D341Med (cell line): ENCODE data around the gene HEXIM1.
"Not testable (repeated sequence)": the region's sequence is repeated elsewhere in the genome, so short reads cannot be mapped to it uniquely, and the experiment has no call there.

Experiments used
- DNase-seq: peaks from one replicate; pipeline ENCODE4 v3.0.0; 2012; ENCODE audit warnings: low spot score

HEXIM1 gene

DNA sequence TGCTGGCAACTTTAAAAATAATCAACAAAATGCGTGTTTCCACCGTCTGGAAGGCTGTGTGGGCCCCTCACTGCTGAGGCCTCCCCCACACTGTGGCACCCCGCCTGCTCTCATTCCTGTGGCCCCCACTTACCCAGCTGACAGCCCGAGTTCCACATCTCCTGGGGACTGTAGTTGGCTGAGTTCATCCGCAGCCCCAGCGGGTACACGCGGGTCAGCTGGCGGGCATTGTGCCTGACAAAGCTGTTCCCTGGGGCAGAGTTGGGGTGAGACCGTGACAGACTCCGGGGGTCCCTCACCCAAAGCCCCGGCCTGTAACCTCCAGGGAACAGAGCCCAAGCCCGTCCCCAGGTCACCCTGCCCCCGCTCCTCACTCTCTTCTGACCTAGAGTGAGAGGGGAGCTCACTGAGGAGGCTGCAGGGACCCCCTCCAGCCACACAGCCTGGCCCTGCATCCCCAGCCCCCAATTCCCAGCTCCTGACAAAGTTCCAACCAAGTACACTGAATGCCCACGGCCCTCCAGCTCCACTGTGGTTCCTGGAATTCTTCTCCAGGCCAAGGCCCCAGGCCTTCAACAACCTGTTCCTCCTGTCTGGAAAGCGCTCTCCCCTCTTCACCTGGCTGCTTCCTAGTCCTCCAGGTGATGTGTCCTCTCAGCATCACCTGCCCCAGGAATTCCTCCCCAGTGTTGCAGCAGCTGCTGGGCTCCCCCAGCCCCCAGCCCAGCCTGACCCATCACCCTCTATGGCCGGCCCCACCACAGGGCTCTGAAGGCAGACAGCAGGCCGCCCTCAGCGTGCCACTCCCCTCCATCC is 34.0 kb upstream of the HEXIM1 start:
- no peak for DNase-seq

DNA sequence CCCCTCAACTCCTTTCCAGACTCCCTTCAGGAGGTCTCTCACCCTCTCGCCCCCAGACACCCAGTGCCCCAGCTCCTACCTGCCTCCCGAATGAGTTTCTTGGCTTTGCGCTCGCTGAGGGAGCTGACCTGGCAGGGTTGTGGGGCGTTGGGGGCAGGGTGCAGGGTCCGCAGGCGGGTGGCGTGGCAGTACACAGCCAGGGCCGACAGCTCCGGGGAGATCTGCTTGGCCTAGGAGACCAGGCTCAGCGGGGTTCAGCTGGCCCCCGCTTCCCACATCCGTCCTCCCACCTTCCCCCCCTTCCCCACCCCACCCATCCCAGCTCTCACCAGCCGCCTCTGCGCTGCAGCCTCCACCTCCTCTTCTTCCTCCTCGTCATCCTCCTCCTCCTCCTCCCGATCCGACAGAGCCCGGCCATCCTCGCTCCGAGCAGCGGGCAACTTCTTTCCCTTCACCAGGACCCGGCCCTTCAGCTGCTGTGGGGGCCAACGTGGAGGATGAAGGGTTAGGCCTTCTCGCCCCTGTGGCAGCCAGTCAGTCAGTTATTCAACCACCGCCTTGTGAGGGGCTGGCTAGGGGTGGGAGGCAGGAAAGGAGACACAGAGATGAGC is 33.2 kb upstream of the HEXIM1 start:
- DNase-seq = no peak

DNA sequence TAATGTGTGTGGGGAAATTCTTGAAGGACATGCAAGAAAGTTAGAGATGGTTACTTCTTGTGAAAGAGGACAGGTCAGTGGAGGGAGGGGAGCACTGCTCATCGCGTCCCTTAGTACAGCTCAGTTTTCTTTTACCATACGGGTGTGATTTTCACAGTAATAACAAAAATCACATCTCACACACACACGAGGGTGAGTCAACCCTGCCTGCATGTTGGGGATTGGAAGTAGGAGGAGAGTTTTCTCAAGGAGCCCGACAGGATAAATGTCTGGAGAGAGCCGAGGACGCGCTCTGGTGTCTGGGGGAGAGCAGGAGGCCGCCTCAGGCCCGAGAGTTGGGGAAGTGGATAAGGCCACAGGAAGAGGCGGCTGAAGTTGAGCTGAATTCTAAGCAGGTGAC is 32.4 kb upstream of the HEXIM1 start:
- no peak for DNase-seq

DNA sequence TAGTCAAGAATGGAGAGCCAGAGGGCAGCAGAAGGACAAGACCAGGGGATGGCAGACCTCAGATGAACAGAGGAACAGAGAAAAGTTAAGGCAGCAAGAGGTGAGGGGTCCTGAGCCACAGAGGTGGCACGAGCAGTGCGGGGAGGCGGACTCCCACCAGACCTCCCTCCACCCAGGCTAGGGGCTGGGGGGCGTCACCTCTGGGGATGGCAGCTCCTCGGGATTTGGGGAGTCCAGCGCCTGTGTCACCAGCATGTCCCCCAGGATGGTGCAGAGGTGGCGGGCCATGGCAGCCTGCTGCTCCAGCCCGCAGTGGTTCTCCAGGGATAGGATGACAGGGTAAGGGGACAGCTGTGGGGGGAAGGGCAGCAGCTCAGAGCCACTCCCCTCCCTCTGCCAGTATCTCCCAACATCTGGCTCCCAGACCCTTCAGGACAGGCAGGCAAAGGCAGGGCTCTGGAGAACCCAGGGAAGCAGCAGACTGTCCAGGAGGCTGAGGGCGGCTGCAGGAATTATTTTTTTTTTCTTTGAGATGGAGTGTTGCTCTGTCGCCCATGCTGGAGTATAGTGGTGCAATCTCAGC is 31.8 kb upstream of the HEXIM1 start:
- DNase-seq = no peak

DNA sequence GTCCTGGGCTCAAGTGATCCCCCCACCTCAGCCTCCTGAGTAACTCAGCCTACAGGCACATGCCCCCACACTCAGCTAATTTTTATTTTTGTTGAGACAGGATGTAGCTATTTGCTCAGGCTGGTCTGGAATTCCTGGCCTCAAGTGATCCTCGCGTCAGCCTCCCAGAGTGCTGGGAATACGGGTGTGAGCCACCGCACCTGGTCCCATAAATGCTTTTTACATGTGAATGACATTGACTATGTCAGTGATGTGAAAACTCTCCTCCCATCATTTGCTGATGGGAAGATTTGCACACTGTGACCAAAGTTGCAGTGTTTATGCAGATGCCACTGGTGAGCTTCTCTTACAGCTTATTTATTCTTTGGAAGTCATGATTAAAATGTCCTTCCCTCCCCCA is 30.9 kb upstream of the HEXIM1 start:
- DNase-seq = no peak

DNA sequence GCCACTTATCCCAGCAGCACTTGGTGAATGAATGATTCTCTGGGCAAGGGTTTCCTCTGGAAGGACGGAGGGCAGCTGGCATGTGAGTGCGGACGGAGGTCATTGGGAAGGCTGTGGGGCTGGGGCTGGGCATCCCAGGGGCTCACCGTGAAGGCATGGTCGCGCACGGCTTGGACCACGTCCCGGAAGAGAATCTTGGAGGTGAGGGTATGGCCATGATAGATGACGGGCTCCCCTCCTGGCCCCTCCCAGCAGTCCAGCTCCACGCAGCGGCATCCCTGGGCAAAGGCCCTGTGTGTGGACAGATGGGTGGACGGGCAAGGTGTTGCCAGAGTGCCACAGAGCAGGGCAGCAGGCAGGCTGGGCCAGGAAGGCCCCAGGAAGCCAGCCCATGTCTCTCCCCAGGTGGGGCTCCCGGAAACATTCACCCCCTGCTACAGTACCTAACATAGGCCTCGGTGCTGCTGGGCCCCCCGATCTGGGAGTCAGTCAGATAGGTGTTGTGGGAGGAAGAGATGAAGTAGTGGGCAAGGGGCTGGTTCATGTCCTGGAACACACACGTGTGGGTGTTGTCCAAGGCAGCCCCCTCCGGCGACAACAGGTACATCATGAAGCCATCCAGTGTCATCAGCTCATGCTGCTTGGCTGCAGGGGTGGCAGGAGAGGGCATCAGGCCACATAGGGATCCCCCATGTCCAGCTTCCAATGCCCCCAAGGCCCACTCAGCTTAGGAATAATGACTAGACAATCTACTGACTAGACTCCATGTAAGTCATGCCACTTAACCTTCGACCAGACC is 30.2 kb upstream of the HEXIM1 start:
- no peak for DNase-seq

DNA sequence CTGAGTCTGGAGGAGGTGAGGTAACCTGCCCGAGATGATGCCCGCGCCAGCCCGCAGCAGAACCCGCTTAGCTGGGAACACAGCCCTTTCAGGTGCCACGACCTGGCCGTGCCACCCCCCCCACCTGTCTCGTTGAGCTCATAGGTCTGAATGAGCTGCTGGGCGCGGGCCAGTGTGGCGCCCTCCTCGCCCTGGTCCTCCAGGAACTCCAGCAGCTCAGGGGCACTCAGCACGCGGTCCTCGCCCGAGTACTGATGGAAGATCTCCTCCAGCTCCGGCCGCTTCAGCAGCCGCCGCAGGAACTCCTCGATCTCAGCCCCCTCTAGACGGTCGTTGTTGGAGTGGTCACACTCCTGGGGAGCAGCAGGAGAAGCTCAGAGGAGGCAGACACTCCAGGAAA is 29.6 kb upstream of the HEXIM1 start:
- DNase-seq = no peak

DNA sequence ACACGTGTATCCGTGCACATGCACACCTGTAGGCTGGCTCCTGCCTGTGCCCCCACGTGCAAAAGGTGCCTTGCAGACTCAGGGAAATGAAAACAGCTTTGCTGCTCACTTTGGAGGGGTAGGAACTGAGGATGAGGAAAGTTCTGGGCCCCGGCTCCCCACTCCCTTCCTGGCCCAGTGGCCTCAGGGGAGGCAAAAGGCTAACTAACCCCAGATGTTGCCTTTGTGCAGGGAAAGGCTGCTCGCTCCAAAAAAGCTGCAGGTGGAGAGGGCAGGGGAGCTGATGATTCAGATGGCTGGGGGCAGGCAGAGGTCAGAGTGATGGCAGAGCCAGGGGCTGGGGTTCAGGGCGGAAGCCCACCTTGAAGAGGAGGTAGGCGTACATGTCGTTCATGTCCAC is 28.3 kb upstream of the HEXIM1 start:
- DNase-seq = no peak

DNA sequence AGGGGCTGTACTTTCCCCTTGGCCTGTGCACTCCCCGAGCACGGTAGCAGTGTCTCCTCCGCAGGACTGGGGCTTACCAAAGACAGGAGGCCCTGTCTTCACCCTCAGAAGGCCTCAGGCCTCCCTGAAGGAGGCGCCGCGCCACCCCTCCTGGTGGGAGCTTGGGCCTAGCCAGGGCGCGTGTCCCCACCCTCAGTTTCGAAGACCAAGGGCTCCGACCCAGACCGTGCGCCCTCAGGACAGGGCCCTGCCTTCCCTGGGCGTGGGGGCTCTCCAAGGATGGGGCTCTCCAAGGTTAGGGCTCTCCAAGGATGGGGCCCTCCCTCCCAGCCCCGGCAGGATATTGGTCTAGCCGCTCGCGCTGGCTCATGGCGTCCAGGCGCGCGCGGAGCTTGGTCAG is 27.7 kb upstream of the HEXIM1 start:
- no peak for DNase-seq

DNA sequence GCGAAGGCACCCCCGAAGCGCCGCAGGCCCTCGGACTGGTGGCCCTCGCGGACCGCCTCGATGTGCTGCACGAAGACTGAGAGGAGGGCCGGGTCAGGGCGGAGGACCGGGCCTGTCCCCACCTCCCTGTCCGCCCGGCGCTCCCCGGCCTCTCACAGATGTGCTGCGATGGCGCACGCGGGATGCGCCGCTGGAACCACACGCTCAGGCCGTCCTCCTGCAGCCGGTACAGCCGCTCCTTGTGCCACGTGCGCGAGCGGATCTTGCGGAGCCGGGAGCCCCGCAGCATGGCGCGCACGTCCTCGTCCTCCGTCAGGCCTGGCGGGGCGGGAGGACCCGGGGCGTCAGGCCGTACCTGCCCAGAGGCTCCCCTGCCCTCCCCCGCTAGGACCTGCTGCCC is 27.2 kb upstream of the HEXIM1 start:
- DNase-seq = no peak

DNA sequence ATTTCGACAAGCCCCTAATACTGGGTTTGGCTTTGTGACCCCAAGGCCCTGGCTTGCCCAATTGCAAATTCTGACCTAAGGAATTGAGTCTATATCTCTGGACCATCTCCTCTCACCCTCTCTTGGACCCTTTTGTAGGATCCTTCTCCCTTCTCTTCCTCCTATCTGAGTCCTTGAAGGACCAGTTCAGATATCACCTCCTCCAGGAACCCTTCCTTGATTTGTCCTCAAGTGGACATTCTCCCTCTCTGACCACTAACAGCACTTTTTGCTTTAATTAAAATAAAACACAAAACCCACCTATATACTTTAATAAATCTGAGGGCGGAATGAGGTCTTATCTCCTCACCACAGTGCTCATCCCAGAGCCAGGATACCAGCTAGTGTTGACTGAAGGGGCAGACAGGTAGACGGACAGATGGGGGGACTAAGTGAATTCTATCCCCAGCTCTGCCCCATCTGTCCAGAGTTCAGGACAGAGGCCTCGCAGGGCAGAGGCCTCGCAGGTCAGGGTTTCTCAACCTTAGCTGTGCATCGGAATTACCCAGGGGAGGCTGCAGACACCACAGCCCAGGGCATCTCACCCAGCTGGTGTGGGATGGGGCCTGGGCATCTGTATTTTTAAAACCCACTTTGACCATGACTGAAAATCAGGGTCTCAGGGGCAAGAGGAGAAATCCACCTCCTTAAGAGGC is 25.1 kb upstream of the HEXIM1 start:
- DNase-seq = no peak

DNA sequence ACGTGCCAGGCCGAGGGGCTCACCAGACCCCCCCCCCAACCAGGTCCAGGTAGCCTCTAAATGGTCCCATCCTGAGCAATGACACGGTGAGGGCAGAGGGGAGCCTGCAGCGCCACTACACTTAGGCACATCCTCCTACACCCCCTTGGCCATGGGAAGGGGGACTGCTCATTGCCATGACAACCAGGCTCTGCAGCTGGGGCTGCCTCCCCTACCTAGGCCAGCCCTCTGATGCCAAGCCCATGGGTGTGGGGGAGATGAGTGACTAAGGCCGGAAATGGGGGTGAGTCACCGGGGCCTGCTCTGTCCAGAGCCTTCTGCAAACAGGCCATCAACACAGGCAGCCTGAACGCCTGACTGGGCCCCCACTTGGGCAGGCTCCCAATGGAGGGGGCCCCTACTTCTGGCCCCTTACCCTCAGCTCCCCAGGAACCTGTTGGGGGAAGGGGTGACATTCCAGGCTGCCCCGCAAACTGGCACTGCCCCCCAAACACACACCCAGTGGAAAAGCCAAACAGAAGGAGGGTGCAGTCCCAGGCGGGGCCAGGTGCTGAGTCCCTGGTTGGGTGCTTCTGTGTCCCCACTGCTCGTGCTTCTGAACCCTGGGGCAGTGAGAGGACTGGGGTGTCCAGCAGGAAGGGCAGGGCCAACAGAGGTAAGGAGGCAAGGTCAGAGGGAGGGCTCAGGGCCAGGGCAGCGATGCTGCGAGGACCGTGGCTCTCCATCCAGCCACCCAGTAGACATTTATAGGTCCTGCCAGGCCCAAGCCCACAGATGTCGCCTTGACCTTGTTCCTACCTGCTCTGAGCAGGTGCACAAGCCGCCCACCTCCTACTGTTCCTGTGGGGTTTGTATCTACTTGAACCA is 24.1 kb upstream of the HEXIM1 start:
- DNase-seq = no peak

DNA sequence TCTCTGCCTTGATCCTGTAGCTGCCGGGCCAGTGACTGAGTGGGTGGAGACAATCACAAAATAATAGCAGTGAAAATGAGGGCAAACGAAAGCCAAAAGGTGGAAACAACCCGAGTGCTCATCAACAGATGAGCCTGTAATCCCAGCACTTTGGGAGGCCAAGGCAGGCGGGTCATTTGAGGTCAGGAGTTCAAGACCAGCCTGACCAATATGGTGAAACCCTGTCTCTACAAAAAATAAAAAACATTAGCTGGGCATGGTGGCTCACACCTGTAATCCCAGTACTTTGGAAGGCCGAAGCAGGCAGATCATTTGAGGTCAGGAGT is 23.5 kb upstream of the HEXIM1 start:
- not testable (repeated sequence) for DNase-seq

DNA sequence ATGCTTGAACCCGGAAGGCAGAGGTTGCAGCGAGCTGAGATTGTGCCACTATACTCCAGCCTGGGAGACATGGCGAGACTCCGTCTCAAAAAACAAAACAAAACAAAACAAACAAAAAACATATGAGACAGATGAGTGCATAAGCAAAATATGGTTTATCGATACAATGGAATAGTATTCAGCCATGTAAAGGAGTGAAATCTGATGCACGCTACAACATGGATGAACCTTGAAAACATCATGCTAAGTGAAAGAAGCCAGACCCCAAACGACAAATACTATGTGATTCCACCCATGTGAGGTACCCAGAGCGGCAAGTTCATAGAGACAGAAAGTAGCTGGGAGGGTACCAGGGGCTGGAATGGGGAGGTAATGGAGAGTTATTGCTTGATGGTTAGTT is 22.8 kb upstream of the HEXIM1 start:
- no peak for DNase-seq

DNA sequence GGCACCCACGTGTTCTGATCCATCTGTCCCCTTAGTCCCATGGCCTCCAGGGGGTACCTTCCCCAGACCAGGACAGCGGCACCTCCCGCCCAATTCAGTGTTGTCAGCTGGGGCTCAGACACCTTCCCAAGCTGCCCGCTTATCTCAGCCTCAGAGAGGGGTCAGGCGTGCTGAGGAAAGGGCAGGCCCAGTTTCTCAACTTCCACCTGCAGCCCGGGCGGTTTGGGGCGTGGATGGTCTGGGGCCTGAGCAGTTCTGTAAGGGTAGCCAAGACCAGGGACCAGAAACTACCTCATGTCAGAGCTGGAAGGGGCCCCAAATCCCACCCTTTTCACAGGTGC is 21.1 kb upstream of the HEXIM1 start:
- no peak for DNase-seq

DNA sequence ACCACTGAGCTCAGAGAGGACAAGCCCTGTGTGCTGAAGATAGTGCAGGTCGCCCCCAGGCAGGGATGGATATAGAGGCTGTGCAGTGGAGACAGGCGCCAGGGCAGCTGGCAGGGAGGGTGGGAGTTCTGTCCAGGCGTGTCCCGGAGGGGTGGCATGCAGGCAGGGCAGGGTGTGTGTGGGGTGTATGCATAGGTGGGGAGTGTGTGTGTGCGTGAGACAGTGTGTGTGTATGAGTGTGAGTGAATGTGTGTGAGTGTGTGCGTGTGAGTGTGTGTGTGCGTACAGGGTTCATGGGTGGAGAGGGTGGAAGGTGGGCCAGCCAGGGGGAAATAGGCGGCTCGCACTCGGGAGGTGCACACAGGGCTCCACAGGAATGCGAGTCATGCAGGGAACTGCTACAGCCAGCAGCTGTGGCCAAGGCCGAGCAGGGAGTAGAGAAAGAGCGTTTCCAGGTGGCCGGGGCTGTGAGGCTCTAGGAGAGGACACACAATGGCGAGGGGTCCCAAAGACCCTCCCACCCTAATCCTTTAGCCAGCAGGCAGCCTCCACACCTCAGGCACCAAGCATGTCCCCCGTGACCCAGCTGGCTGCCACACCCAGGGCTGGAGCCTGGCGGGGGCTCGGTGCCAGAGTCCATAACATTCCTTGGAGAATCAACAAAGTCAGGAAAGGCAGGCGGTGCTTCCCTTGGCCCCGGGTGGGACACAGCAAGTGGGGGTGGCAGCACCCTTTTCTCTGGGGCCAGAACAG is 20.6 kb upstream of the HEXIM1 start:
- no peak for DNase-seq

DNA sequence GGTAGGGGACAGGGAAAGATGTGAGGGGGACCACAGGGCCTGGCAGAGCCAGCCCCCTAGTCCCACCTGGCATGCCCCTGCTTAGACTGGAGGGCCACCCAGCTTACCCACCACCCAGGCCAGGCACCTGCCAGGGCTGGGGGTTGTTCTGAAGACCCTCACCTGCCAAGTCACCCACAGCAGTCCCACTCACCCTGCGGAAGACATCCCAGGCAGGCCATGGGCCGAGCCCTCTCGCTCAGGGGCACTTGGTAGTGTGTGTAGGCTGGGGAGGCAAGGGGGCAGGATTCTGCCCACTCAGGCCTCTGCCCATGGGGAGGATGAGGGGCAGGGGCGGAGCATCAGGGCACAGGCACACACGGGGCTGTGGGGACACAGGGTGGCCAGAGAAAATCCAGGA is 19.9 kb upstream of the HEXIM1 start:
- DNase-seq = no peak

DNA sequence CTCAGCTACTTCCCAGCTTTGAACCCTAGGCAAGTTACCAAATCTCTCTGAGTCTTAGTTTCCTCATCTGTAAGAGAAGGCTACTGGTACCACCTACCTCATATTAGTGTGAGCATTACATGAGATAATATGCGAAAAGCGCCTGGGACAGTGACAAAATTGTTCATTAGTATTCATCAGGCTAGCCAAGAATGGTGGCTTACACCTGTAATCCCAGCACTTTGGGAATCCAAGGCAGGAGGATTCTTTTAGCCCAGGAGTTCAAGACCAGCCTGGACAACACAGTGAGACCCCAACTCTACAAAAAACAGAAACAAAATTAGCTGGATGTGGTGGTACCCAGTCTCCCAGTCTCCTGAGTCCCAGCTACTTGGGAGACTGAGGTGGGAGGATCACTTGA is 19.3 kb upstream of the HEXIM1 start:
- no peak for DNase-seq

DNA sequence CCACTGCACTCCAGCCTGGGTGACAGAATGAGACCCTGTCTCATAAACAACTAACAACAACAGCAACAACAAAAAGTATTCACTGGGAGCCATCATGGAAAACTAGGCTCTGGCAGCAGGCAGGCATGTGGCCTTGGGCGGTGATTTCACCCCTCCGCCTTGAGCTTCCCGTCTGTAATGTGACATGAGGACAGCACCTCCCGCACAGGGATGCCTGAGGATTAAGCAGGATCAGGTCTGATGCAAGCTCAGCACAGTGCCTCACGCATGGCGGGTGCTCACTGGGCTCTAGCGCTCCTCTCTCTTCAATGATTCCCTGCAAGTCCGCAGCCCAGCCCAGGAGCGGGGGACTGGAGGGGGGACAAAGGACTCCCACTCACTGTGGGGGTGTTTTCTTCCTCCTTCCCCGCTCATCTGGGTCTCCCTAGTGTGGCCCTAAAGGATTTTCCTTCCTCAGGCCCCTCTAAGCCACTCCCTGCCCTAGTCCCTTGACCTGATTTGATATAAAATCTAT is 18.8 kb upstream of the HEXIM1 start:
- peak; percentile 89 for DNase-seq

DNA sequence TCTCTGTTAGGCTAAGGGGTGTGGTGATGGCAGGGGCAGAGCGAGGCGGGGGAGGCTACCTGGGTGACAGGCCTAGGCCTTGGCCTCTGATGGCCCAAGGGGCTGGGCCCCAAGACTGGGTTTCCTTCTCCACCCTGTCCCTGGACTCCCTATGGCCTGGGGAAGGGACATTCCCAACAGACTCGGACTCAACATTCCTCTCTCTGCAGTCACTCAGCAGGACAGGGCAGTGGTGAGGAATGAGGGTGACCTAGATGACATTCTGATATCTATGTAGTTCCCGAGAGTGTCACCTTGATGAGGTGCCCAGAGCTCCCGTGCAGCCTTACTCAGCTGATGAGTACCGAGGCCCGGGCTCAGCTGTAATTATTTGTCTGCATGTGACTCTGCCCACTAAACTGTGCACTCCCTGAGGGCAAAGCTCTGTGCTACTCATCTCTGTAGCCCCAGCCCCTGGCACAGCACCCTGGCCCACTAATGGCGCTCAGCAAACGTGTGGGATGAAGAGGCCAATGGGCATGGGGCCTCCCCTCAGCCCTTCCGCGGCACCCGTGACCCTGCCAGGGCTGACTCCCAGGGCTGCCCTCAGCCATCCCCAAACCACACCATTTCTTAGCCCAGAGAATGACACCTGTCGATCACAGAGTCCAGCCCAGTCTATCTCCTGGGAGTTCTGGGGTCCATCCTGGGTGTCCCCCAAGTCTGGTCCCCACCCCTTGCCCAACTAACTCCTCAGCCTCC is 18.2 kb upstream of the HEXIM1 start:
- DNase-seq = peak; percentile 50
